ENCODE results near the gene CHCHD6. TPM values are rescaled to one million over a fixed set of nuclear protein-coding genes. Genes with fewer than 3 reads are reported as not detected.

Gene CHCHD6
- polyA plus RNA-seq, 4 donors, result 2.2 to 15.0 (median 7.4) TPM

DNA sequence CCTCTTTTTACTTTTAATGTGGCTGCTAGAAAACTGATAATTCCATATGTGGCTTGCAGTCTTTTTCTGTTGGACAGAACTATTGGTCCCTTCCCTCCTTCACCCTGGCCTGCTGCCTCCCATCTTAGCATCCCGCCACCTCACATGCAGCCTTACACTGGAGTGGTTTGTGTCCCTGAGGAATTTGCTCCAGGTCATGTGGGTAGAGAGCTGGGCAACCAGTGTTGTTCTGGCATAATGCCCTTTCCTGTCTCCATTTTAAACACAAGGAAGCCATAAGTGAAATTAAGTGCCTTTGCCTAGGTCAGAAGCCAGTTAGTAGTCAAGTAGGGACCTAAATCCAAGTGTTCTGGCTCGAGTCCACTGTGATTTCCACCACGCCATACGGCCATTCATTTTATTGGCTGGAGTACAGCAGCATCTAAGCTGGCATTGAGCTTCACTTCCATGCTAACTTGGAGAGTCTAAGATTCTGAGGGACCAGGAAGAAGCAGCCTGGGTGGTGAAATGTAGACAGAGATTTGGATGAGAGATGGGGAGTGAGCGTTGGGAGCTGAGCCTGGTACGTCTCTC, 232.9 kb downstream of the CHCHD6 start:
- WGBS, 3 donors, result 84 to 90% (median 89%) methylated on average over 6 of the region's 6 CpGs
- FAIRE-seq (no peak), DNase-seq (no peak)
- peaks cover 0 to 7% (median 1%) of the 10 kb centered on the region in 3 donors for H3K4me1 ChIP-seq (ENCODE audit: control insufficient read depth in 3 of 3, insufficient read depth in 2 of 3, low read depth in 1 of 3, low read length in 2 of 3)
- H3K27ac ChIP-seq (ENCODE audit: low read depth in 1 of 3, low read length in 2 of 3), result no peak overlapping the region
- H3K4me3 ChIP-seq (ENCODE audit: low read depth in 1 of 3, low read length in 3 of 3), result no peak overlapping the region
- H3K36me3 ChIP-seq (ENCODE audit: control insufficient read depth in 3 of 3, insufficient read depth in 2 of 3, low read depth in 1 of 3, low read length in 3 of 3), result no peaks in the 10 kb centered on the region
- H3K27me3 ChIP-seq (ENCODE audit: control insufficient read depth in 3 of 3, insufficient read depth in 3 of 3, low read length in 3 of 3), result no peaks in the 10 kb centered on the region
- no peaks in the 10 kb centered on the region for H3K9me3 ChIP-seq (ENCODE audit: control insufficient read depth in 2 of 2, insufficient read depth in 1 of 2, low read depth in 1 of 2, low read length in 1 of 2)

DNA sequence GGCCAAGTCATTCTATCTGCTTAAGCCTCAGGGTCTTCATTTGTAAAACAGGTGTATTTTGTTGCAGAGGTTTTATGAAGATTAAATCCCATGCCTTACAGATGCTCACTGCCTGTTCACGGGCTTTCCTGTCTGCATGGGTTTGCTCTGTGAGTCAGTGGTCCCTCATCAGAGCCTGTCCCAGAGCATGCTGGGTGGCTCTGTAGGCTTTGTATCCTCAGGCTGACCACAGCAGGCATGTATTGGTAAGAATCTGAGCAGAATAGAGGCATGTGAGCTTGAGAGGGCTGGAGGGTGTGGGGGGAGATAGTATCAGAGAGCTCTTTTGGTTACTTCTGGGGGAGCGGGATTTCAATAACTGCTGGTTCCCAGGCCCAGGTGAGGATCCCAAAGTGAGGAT, 233.5 kb downstream of the CHCHD6 start:
- FAIRE-seq (no peak), DNase-seq (no peak)
- no peak overlapping the region for H3K4me3 ChIP-seq (ENCODE audit: low read depth in 1 of 3, low read length in 3 of 3)
- H3K36me3 ChIP-seq (ENCODE audit: control insufficient read depth in 3 of 3, insufficient read depth in 2 of 3, low read depth in 1 of 3, low read length in 3 of 3), result no peaks in the 10 kb centered on the region
- no peaks in the 10 kb centered on the region for H3K9me3 ChIP-seq (ENCODE audit: control insufficient read depth in 2 of 2, insufficient read depth in 1 of 2, low read depth in 1 of 2, low read length in 1 of 2)
- WGBS, 3 donors, result 91 to 94% (median 93%) methylated on average over 2 of the region's 2 CpGs
- peaks cover 0 to 7% (median 1%) of the 10 kb centered on the region in 3 donors for H3K4me1 ChIP-seq (ENCODE audit: control insufficient read depth in 3 of 3, insufficient read depth in 2 of 3, low read depth in 1 of 3, low read length in 2 of 3)
- no peaks in the 10 kb centered on the region for H3K27me3 ChIP-seq (ENCODE audit: control insufficient read depth in 3 of 3, insufficient read depth in 3 of 3, low read length in 3 of 3)
- H3K27ac ChIP-seq (ENCODE audit: low read depth in 1 of 3, low read length in 2 of 3), result no peak overlapping the region

DNA sequence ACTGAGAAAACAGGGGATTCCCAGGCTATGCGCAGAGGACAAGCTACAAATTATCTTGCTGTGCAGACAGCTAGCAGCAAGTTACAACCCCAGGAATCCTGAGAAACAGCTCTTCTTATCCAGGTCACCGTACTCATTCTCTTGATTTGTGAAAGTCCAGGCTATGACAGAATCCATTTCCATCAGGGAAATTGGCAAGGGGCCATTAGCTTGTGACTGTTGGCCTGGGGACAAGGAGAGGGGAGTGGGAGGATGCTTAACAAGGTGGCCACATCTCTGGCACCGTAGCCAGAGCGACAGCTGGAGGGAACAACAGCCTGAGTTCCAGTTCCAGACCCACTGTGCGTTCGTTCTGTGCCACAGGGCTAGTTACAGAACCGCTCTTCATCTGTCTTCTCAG, 233.9 kb downstream of the CHCHD6 start:
- FAIRE-seq (no peak), DNase-seq (no peak)
- H3K4me3 ChIP-seq (ENCODE audit: low read depth in 1 of 3, low read length in 3 of 3), result no peak overlapping the region
- H3K4me1 ChIP-seq (ENCODE audit: control insufficient read depth in 3 of 3, insufficient read depth in 2 of 3, low read depth in 1 of 3, low read length in 2 of 3), result peaks cover 0 to 7% (median 1%) of the 10 kb centered on the region in 3 donors
- no peaks in the 10 kb centered on the region for H3K36me3 ChIP-seq (ENCODE audit: control insufficient read depth in 3 of 3, insufficient read depth in 2 of 3, low read depth in 1 of 3, low read length in 3 of 3)
- no peaks in the 10 kb centered on the region for H3K27me3 ChIP-seq (ENCODE audit: control insufficient read depth in 3 of 3, insufficient read depth in 3 of 3, low read length in 3 of 3)
- H3K9me3 ChIP-seq (ENCODE audit: control insufficient read depth in 2 of 2, insufficient read depth in 1 of 2, low read depth in 1 of 2, low read length in 1 of 2), result no peaks in the 10 kb centered on the region
- 70 to 81% (median 72%) methylated on average over 7 of the region's 7 CpGs for WGBS, 3 donors
- no peak overlapping the region for H3K27ac ChIP-seq (ENCODE audit: low read depth in 1 of 3, low read length in 2 of 3)

DNA sequence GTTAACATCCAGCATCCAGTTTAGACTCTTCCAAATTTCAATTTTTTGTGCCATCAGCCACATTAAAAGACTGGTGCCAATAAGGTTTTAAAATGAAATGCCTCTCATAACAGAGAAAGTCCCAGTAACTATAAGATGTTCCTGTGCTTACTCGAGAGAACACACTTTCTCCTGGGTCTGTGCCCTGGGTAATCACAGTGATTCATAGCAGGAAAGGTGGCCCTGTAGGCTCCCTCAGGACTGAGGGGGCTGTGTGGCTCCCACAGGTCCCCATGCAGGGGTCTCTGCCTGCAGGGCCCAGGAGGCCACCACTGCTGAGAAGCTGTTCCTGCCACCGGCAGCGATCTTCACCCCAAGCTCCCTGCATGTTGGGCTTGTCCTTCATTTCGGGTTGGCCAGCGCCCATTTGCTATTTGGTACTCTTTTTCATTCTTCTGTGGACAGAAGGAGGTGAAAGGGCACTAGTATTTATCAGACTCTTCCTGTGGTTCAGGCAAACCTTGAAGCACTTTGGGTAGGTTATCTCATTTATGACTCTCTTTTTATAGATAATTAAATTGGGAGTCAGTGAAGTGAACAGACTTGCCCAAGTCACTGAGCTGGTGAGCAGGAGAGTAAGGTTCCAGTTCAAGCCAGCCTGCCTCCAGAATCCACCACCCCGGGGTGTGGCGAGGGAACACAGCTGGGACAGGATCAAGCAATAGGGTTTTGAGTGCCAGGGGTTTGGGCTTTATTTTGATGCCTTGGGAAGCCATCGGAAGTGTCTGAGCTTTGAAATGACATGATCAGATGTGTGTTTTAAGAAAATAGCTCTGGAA, 234.7 kb downstream of the CHCHD6 start:
- WGBS, 3 donors, result 50 to 74% (median 70%) methylated on average over 8 of the region's 8 CpGs
- H3K36me3 ChIP-seq (ENCODE audit: control insufficient read depth in 3 of 3, insufficient read depth in 2 of 3, low read depth in 1 of 3, low read length in 3 of 3), result no peaks in the 10 kb centered on the region
- peaks cover 0 to 7% (median 1%) of the 10 kb centered on the region in 3 donors for H3K4me1 ChIP-seq (ENCODE audit: control insufficient read depth in 3 of 3, insufficient read depth in 2 of 3, low read depth in 1 of 3, low read length in 2 of 3)
- no peak overlapping the region for H3K4me3 ChIP-seq (ENCODE audit: low read depth in 1 of 3, low read length in 3 of 3)
- FAIRE-seq (no peak), DNase-seq (peak in 1 of 2 donors; percentile 15)
- no peaks in the 10 kb centered on the region for H3K9me3 ChIP-seq (ENCODE audit: control insufficient read depth in 2 of 2, insufficient read depth in 1 of 2, low read depth in 1 of 2, low read length in 1 of 2)
- no peak overlapping the region for H3K27ac ChIP-seq (ENCODE audit: low read depth in 1 of 3, low read length in 2 of 3)
- no peaks in the 10 kb centered on the region for H3K27me3 ChIP-seq (ENCODE audit: control insufficient read depth in 3 of 3, insufficient read depth in 3 of 3, low read length in 3 of 3)

DNA sequence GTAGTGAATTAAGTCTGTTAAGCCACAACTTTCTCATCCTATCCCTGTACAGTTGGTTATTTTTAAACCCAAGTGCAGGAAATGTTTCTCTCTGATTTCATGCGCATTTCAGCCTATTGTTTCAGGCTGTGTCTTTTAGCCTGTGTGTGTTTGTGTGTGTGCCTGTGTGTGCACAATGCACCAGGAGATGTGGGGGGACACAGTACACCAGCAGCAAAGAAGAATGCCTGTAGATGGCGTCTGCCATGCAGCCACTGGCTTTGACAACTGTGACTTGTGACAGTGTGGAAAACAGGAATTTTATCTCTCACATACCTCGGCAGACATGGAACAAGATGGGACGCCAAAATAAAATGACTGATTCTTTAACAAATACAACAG, 235.3 kb downstream of the CHCHD6 start:
- no peaks in the 10 kb centered on the region for H3K27me3 ChIP-seq (ENCODE audit: control insufficient read depth in 3 of 3, insufficient read depth in 3 of 3, low read length in 3 of 3)
- peaks cover 0 to 7% (median 1%) of the 10 kb centered on the region in 3 donors for H3K4me1 ChIP-seq (ENCODE audit: control insufficient read depth in 3 of 3, insufficient read depth in 2 of 3, low read depth in 1 of 3, low read length in 2 of 3)
- FAIRE-seq, result no peak
- DNase-seq, result no peak
- 72 to 85% (median 82%) methylated on average over 4 of the region's 4 CpGs for WGBS, 3 donors
- H3K27ac ChIP-seq (ENCODE audit: low read depth in 1 of 3, low read length in 2 of 3), result no peak overlapping the region
- no peaks in the 10 kb centered on the region for H3K9me3 ChIP-seq (ENCODE audit: control insufficient read depth in 2 of 2, insufficient read depth in 1 of 2, low read depth in 1 of 2, low read length in 1 of 2)
- no peak overlapping the region for H3K4me3 ChIP-seq (ENCODE audit: low read depth in 1 of 3, low read length in 3 of 3)
- no peaks in the 10 kb centered on the region for H3K36me3 ChIP-seq (ENCODE audit: control insufficient read depth in 3 of 3, insufficient read depth in 2 of 3, low read depth in 1 of 3, low read length in 3 of 3)

DNA sequence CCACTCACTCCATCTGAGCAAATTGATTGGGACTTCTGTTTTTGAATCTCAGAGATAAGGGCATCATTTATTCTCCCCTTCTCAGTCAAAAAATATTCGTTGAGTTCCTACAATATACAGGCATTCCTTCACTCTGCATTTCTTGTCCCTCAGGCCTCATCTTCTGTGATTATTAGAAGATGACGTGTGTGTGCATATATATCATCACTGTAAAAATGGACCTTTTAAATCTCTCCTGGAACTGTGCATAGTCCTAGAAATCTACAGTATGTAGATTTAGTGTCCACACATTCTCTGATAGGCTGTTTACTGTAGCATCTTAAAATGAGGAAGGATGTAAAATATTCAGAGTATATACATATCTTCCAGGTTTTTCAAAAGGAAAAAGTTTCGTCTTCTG, 235.7 kb downstream of the CHCHD6 start:
- FAIRE-seq, result no peak
- no peak overlapping the region for H3K4me3 ChIP-seq (ENCODE audit: low read depth in 1 of 3, low read length in 3 of 3)
- H3K27me3 ChIP-seq (ENCODE audit: control insufficient read depth in 3 of 3, insufficient read depth in 3 of 3, low read length in 3 of 3), result no peaks in the 10 kb centered on the region
- no peak overlapping the region for H3K27ac ChIP-seq (ENCODE audit: low read depth in 1 of 3, low read length in 2 of 3)
- H3K36me3 ChIP-seq (ENCODE audit: control insufficient read depth in 3 of 3, insufficient read depth in 2 of 3, low read depth in 1 of 3, low read length in 3 of 3), result no peaks in the 10 kb centered on the region
- peaks cover 0 to 7% (median 1%) of the 10 kb centered on the region in 3 donors for H3K4me1 ChIP-seq (ENCODE audit: control insufficient read depth in 3 of 3, insufficient read depth in 2 of 3, low read depth in 1 of 3, low read length in 2 of 3)
- no peaks in the 10 kb centered on the region for H3K9me3 ChIP-seq (ENCODE audit: control insufficient read depth in 2 of 2, insufficient read depth in 1 of 2, low read depth in 1 of 2, low read length in 1 of 2)
- no peak for DNase-seq
- 86 to 92% (median 88%) methylated on average over 3 of the region's 3 CpGs for WGBS, 3 donors

DNA sequence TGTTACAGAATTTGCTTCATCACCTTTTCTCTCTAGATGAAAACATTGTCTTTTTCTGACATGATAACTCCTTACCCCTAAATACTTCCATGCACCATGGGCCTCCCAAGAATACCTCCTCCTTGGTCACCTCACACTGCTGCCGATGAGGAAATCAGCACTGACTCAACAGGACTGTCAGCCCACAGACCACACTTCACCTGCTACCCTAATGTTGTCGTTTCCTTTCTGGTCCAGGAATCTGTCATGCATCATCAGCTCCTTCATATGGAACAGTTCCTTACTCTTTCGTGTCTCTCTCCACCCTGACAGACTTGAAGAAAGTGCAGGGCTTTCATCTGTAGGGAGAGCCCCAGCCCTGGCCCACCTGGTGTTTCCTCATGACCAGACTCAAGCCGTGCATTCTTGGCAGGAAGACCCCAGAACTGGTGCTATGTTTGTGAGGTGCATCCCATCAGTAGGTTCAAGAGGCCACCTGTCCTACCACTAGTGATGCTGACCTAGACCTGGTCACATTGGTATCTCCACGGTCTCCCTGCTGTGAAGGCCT, 237.8 kb downstream of the CHCHD6 start:
- no peaks in the 10 kb centered on the region for H3K9me3 ChIP-seq (ENCODE audit: control insufficient read depth in 2 of 2, insufficient read depth in 1 of 2, low read depth in 1 of 2, low read length in 1 of 2)

DNA sequence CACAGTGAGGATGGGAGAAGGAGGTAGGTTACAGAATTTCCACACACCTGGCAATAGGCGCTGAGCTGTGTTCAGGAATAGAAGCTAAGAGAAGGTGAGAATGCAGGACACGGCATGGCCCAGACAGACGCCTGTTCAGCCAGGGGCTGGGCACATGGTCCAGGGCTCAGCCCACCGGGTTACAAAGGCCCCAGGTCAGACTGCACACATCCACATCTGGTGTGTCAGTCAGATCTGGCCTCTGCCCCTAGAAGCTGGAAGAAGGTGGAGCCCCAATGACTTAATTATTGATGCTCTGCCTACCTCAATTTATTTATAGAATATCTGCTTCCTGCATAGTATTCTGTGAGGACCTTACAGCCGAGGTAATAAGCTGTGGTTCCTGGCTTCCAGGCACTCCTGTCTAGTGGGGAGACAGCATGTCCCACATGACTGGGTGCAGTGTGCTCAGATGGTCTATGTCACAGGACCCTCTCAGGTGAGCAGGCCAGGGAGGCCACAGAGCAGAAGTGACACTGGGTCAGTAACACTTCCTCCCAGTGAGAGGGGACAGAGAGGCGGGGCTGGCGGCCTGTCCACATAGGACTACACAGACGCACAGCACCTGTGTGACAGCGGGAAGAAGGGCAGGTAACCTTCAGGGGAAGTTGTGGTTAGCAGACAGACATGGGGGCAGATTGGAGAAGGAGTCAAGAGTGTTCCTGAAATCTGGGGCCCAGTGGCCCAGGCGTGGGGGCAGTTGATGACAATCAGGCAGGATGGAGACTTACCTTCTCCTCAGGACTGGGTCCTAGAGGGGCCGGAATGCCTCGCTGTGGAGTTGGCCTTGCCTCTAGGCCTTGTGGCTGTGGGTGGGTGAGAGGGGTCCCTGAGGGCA, 240.3 kb downstream of the CHCHD6 start:
- no peaks in the 10 kb centered on the region for H3K9me3 ChIP-seq (ENCODE audit: control insufficient read depth in 2 of 2, insufficient read depth in 1 of 2, low read depth in 1 of 2, low read length in 1 of 2)
- H3K4me1 ChIP-seq (ENCODE audit: control insufficient read depth in 3 of 3, insufficient read depth in 2 of 3, low read depth in 1 of 3, low read length in 2 of 3), result no peaks in the 10 kb centered on the region
- no peak overlapping the region for H3K4me3 ChIP-seq (ENCODE audit: low read depth in 1 of 3, low read length in 3 of 3)
- WGBS, 3 donors, result 86 to 89% (median 89%) methylated on average over 12 of the region's 12 CpGs
- H3K36me3 ChIP-seq (ENCODE audit: control insufficient read depth in 3 of 3, insufficient read depth in 2 of 3, low read depth in 1 of 3, low read length in 3 of 3), result peaks cover 0 to 7% (median 0%) of the 10 kb centered on the region in 3 donors
- DNase-seq, result no peak
- H3K27me3 ChIP-seq (ENCODE audit: control insufficient read depth in 3 of 3, insufficient read depth in 3 of 3, low read length in 3 of 3), result no peaks in the 10 kb centered on the region
- no peak overlapping the region for H3K27ac ChIP-seq (ENCODE audit: low read depth in 1 of 3, low read length in 2 of 3)
- no peak for FAIRE-seq

More for the DNA sequence above, 237.8 kb downstream of the CHCHD6 start:
- Histone ChIP-seq H3K4me1 (ENCODE audit: control insufficient read depth in 3 of 3, insufficient read depth in 2 of 3, low read depth in 1 of 3, low read length in 2 of 3) (peaks cover 0 to 7% (median 1%) of the 10 kb centered on the region in 3 donors), H3K27ac (ENCODE audit: low read depth in 1 of 3, low read length in 2 of 3) (no peak overlapping the region), H3K27me3 (ENCODE audit: control insufficient read depth in 3 of 3, insufficient read depth in 3 of 3, low read length in 3 of 3) (no peaks in the 10 kb centered on the region), H3K36me3 (ENCODE audit: control insufficient read depth in 3 of 3, insufficient read depth in 2 of 3, low read depth in 1 of 3, low read length in 3 of 3) (no peaks in the 10 kb centered on the region), H3K4me3 (ENCODE audit: low read depth in 1 of 3, low read length in 3 of 3) (no peak overlapping the region)
- no peak for DNase-seq
- FAIRE-seq, result no peak
- 86 to 90% (median 87%) methylated on average over 5 of the region's 5 CpGs for WGBS, 3 donors
